GM23338 (cell line): ENCODE measurements around the gene RICTOR.

ENCODE experiments used
- CREB1 ChIP-seq: fragments of 250-450 bp; sonication (Bioruptor Pico); IDR thresholded peaks from 2 replicates; pipeline ENCODE4 v1.5.0; 2020; ENCODE audit warnings: low read depth, mild to moderate bottlenecking, moderate library complexity
- CTCF ChIP-seq, 2 experiments: fragments of 200-600 bp in 1 of 2; sonication (generic) in 1 of 2; conservative IDR thresholded peaks; 2 replicates each; pipeline versions ENCODE4 v1.5.1 to v1.6.1; 2016 to 2017; ENCODE audit warnings: antibody characterized with exemption in 2 of 2, low read depth in 2 of 2, mild to moderate bottlenecking in 2 of 2, moderate library complexity in 1 of 2
- ETS1 ChIP-seq: IDR thresholded peaks from 2 replicates; pipeline ENCODE4 v1.6.1; 2016; ENCODE audit warnings: antibody characterized with exemption
- EZH2 ChIP-seq: fragments of 200-600 bp; sonication (generic); IDR thresholded peaks from one replicate; pipeline ENCODE4 v1.8.0; 2017; ENCODE audit warnings: antibody characterized with exemption, mild to moderate bottlenecking, low read depth; ENCODE audit not compliant: unreplicated experiment
- EZH2phosphoT487 ChIP-seq: fragments of 200-600 bp; sonication (generic); IDR thresholded peaks from one replicate; pipeline ENCODE4 v1.8.1; 2018; ENCODE audit warnings: antibody characterized with exemption; ENCODE audit not compliant: unreplicated experiment
- JUNB ChIP-seq: IDR thresholded peaks from one replicate; pipeline ENCODE4 v1.6.1; 2016; ENCODE audit warnings: antibody characterized with exemption; ENCODE audit not compliant: unreplicated experiment
- NANOG ChIP-seq: IDR thresholded peaks from 2 replicates; pipeline ENCODE4 v1.6.1; 2016; ENCODE audit warnings: antibody characterized with exemption, borderline replicate concordance
- POLR2AphosphoS5 ChIP-seq: IDR thresholded peaks from 2 replicates; pipeline ENCODE4 v1.6.1; 2016; ENCODE audit warnings: antibody characterized with exemption, low read depth
- REST ChIP-seq: IDR thresholded peaks from one replicate; pipeline ENCODE4 v1.6.1; 2018; ENCODE audit warnings: antibody characterized with exemption; ENCODE audit not compliant: unreplicated experiment
- STAT1 ChIP-seq: IDR thresholded peaks from one replicate; pipeline ENCODE4 v1.6.1; 2016; ENCODE audit warnings: antibody characterized with exemption; ENCODE audit not compliant: unreplicated experiment
- ZNF114 ChIP-seq: fragments of 250-450 bp; sonication (Bioruptor Pico); IDR thresholded peaks from 2 replicates; pipeline ENCODE4 v1.5.0; 2020; ENCODE audit warnings: mild to moderate bottlenecking, moderate library complexity
- ZNF331 ChIP-seq: fragments of 250-450 bp; sonication (Bioruptor Pico); IDR thresholded peaks from 2 replicates; pipeline ENCODE4 v1.5.0; 2020; ENCODE audit warnings: low read depth, mild to moderate bottlenecking, moderate library complexity
- ZNF462 ChIP-seq: fragments of 250-450 bp; sonication (Bioruptor Pico); IDR thresholded peaks from 2 replicates; pipeline ENCODE4 v1.5.0; 2020; ENCODE audit warnings: mild to moderate bottlenecking, moderate library complexity

GRCh38 chr5:39080168-39080567, 6.0 kb upstream of the RICTOR start:
- TF ChIP-seq REST (no peak), CTCF (conservative IDR thresholded peaks at IDR 0.05; ENCODE audit: low read depth in 2 of 2) (no peak), EZH2phosphoT487 (no peak), POLR2AphosphoS5 (no peak), CREB1 (CRISPR knock-in tag) (no peak), EZH2 (no peak), NANOG (no peak), ZNF462 (CRISPR knock-in tag) (no peak), ETS1 (no peak), JUNB (no peak), ZNF114 (CRISPR knock-in tag) (no peak), STAT1 (no peak), ZNF331 (CRISPR knock-in tag) (no peak)
